Thymus (tissue), 11 donors: ENCODE data around the gene SAMD11. TPM values are rescaled to one million over a fixed set of nuclear protein-coding genes. Genes with fewer than 3 reads are reported as not detected.

Experiments
- DNase-seq, 9 donors: peaks; one replicate each; pipeline ENCODE4 v3.0.0-alpha.2; 2013; ENCODE audit warnings: low spot score in 9 of 9, low read depth in 6 of 9, missing footprints in 1 of 9
- H3K27ac ChIP-seq, 2 donors: one replicate each; pipeline ENCODE4 v1.5.1; 2013; ENCODE audit warnings: control low read depth in 1 of 2, low read depth in 1 of 2, low read length in 1 of 2, mild to moderate bottlenecking in 1 of 2, moderate library complexity in 1 of 2
- H3K27me3 ChIP-seq, 2 donors: one replicate each; pipeline ENCODE4 v1.5.1; 2013; ENCODE audit warnings: low read length in 1 of 2; ENCODE audit not compliant: control insufficient read depth in 2 of 2, insufficient read depth in 1 of 2
- H3K36me3 ChIP-seq, 2 donors: one replicate each; pipeline ENCODE4 v1.5.1; 2013; ENCODE audit warnings: low read length in 1 of 2, mild to moderate bottlenecking in 1 of 2, moderate library complexity in 1 of 2; ENCODE audit not compliant: control insufficient read depth in 2 of 2, insufficient read depth in 2 of 2
- H3K4me1 ChIP-seq, 2 donors: one replicate each; pipeline ENCODE4 v1.5.1; 2013; ENCODE audit warnings: low read length in 2 of 2; ENCODE audit not compliant: control insufficient read depth in 2 of 2, insufficient read depth in 2 of 2
- H3K4me3 ChIP-seq, 2 donors: one replicate each; pipeline ENCODE4 v1.5.1; 2013; ENCODE audit warnings: low read length in 2 of 2, control low read depth in 1 of 2, mild to moderate bottlenecking in 1 of 2
- H3K9me3 ChIP-seq, 2 donors: one replicate each; pipeline ENCODE4 v1.5.1; 2013; ENCODE audit warnings: low read length in 1 of 2, mild to moderate bottlenecking in 1 of 2; ENCODE audit not compliant: control insufficient read depth in 2 of 2, insufficient read depth in 1 of 2
- WGBS: extraction: QIAGEN DNeasy Blood & Tissue Kit; methylation state at CpG from one replicate; pipeline ENCODE4 v1.1.7; 2013; 5-methylcytosine and 5-hydroxymethylcytosine counted together
- polyA plus RNA-seq: library from polyadenylated mRNA; stranded (reverse); fragments of 200-250 nt; gene quantifications from one replicate; pipeline ENCODE4 v1.2.3, GENCODE V29; 2013
- total RNA-seq: library from RNA; stranded (reverse); fragments of 120-200 nt; gene quantifications from one replicate; pipeline ENCODE4 v1.2.4, GENCODE V29; 2013
- donor health status: healthy.

SAMD11 gene
- total and polyA plus RNA-seq, 2 donors = 0.38 to 1.7 TPM

DNA sequence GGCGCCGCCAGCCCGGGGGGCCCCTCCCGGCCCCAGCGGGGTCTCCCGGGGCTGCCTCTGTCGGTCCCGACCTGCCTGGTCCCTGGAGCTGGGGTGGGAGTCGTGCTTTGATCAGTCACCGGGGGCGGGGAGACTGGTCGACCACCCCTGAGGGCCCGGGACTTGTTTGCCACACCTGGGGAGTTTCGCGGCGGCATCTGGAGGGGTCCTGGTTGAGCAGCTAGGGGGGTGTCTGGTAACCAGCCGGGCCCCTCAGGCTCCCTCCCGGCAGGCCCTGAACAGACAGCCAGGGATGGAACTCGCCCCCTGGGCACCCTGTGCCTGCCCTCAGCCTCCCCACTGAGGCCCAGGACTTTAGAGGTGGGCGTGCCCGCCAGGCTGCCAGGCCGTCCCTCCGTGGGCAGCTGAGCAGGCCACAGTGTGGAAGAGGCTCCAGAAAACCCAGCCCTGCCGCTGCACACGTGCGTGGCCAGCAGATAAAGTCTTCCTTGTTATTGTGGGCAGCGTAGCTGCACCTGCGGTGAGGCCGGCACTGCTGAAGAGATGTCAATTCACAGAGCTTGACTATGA, 13.3 kb upstream of the SAMD11 start:
- WGBS = 16% methylated on average over 29 of the region's 29 CpGs
- H3K4me1 ChIP-seq = peaks cover 6 to 46% of the 10 kb centered on the region in 2 donors
- no peak overlapping the region for H3K27ac ChIP-seq
- H3K36me3 ChIP-seq = no peaks in the 10 kb centered on the region
- no peaks in the 10 kb centered on the region for H3K9me3 ChIP-seq
- peaks cover 31 to 75% of the 10 kb centered on the region in 2 donors for H3K27me3 ChIP-seq
- no peak for DNase-seq
- no peak overlapping the region for H3K4me3 ChIP-seq

DNA sequence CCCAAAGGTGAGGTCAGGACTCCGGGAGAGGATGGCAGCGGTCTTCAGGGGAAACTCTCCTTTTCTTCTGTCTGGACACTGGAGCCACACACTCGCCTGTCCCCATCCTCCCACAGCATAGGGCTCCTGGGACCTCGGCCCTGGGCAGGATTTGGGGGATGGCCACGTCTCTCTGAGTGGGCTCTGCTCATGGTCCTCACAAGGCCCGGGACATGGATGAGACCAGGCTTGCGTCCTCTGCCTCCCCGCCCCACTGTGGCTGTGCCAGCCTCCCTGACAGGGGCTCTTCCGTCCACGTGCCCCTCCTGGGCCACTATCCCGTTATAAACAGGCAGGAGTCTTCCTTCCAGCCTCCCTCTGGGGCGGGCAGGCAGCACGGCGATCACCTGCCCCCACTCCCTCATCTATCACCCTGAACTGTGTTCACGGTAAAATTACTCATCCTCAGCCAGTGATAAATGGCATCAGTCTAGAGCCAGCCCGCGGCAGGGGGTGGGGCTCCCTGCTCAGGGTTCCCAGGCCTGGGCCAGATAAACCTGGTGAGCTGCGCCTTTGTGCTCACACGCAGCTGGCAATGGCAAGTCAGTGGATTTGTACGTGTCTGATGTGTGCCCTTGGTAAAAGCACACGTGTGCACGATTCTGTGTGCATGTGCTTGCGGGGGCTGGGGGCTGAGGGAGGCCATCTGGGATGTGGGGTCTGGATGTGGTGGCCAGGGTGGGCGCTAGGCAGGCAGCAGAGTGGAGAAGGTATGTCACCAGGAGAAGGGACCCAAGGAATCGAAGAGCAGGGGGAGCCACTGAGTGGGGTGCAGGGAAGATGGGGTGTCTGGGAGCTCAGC, 12.6 kb upstream of the SAMD11 start:
- DNase-seq = peak in 1 of 9 donors; percentile 45
- Histone ChIP-seq H3K4me3 (no peak overlapping the region), H3K9me3 (no peaks in the 10 kb centered on the region), H3K27me3 (peaks cover 26 to 75% of the 10 kb centered on the region in 2 donors), H3K4me1 (peaks cover 6 to 41% of the 10 kb centered on the region in 2 donors), H3K36me3 (no peaks in the 10 kb centered on the region), H3K27ac (no peak overlapping the region)
- 65% methylated on average over 25 of the region's 25 CpGs for WGBS

DNA sequence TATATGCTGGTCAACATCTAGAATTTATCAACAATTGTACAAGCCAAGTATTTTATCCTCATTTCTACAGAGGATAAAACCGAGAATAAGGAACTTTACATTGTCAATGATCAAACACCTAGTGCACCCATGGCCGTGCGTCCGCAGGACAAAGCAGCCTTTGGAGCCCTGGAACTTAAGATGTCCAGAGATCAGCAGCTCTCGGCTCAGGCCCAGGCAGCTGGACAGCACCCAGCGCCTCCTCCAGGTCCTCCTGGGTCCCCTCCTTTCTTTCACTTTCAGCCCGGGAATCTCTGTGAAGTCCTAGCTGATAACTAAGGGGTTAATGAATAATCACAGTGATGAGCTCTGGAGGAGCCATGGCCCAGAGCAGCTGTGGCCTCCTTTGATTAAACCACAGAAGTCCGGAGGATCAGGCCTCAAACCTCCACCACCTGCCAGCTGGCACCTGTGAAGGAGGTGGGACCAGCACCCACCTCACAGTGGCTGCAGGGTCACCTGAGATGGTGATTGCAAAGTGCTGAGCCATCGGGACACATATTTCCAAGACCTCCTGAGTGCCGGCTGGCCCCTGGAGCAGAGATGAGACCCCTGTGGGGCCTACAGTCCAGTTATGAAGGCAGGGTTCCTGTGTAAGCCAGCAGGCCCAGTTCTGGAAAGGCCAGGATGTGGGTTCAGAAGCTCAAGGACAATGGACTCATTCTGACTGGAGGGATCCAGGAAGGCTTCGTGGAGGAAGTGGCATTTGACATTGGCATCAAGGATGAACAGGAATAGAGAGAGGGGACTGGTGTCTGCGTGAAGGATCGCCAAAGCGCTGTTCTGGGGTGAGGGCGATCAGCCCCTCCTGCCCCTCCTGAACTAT, 11.6 kb upstream of the SAMD11 start:
- H3K36me3 ChIP-seq = no peaks in the 10 kb centered on the region
- H3K4me1 ChIP-seq = peaks cover 6 to 33% of the 10 kb centered on the region in 2 donors
- no peak overlapping the region for H3K4me3 ChIP-seq
- peaks cover 26 to 74% of the 10 kb centered on the region in 2 donors for H3K27me3 ChIP-seq
- H3K27ac ChIP-seq = peak overlapping the region in 1 of 2 donors; percentile 26
- DNase-seq = no peak
- no peaks in the 10 kb centered on the region for H3K9me3 ChIP-seq
- WGBS = 53% methylated on average over 15 of the region's 15 CpGs

DNA sequence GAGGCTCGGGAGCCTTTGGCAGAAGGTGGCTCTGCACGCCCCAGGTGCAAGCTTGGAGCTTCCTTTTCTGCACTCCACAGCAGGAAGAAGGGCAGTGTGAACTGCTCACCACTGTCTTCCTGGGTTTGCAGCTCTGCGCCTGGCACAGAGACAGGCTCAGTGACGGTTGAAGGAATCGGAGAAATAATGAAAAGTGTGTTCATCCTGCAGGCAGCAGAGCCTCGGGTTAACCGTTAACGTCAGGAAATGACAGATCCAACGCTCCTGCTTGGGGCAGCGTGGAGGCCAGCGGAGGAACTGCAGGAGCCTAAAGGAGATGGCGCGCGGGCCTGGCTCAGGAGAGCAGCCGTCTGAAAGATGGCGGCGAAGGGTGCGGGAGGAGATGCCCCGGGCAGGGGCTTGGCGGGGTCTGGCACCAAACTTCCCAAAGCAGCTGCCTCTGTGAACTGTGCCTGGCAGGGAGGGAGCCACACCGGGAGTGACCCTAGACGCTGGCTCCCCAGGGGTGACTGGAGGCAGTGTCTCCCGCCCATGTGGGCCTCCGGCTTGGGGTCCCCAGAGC, 10.9 kb upstream of the SAMD11 start:
- Histone ChIP-seq H3K4me3 (no peak overlapping the region), H3K27me3 (peaks cover 26 to 74% of the 10 kb centered on the region in 2 donors), H3K36me3 (no peaks in the 10 kb centered on the region), H3K27ac (peak overlapping the region in 1 of 2 donors; percentile 11), H3K4me1 (peaks cover 6 to 33% of the 10 kb centered on the region in 2 donors), H3K9me3 (no peaks in the 10 kb centered on the region)
- peak in 1 of 9 donors; percentile 35 for DNase-seq
- 35% methylated on average over 24 of the region's 24 CpGs for WGBS

DNA sequence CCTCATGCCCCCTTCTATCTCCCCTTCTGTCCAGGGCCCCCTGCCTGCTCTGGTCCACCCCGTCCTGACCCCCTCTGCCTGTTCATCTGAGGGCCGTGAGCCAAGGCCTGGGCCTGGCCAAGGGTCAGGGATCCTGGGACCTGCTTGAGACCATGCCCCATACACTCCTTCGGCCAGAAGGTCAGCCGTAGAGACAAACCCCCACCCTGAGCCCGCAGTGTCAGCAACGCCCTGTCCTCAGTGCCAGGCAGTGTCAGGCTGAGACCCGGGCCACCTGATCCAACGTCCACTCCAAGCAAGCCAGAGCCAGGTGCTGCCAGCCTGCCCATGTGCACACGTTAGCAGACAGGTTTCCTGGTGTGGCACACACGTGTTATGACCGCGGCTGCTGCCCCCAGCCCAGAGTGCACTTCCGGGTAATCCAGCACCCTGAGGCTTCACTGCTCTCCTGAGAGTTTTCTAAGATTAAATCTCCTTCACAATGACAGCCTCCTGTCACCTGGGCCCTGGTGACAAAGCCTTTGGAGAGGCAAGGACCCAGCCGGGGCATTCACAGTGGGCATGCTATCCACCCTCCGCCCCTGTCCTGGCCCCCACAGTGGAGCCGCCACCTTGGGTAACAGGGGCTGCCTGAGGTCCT, 10.1 kb upstream of the SAMD11 start:
- no peak for DNase-seq
- 82% methylated on average over 16 of the region's 16 CpGs for WGBS

DNA sequence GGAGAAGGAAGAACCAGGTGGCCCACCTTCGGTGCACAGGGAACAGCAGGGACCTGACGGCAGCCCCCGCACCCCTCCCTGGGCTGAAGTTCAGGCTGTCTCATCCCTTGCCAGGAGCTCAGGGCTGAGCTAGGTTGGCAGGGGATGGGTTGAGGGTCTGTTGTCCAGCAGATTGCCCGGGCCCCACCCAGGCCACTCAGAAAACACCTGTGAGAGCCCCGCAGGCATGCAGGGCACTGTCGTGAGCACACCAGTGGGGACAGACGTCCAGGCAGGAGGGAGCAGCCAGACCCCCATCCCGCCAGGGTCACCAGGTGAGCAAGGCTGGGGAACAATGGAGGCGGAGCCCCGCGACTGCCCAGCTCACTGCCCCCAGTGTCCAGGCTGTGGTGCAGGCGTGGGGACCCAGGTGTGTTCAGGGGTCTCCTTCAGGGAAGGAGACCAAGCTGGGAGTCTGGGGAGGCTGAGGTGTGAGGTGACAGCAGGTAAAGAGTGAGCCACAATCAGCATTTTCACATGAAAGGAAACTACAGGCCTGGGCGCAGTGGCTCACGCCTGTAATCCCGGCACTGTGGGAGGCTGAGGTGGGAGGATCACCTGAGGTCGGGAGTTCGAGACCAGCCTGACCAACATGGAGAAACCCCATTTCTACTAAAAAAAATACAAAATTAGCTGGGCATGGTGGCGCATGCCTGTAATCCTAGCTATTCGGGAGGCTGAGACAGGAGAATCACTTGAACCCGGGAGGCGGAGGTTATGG, 9.4 kb upstream of the SAMD11 start:
- Histone ChIP-seq H3K27ac (no peak overlapping the region), H3K27me3 (peaks cover 27 to 84% of the 10 kb centered on the region in 2 donors), H3K9me3 (no peaks in the 10 kb centered on the region), H3K4me1 (peaks cover 6 to 33% of the 10 kb centered on the region in 2 donors), H3K4me3 (no peak overlapping the region), H3K36me3 (no peaks in the 10 kb centered on the region)
- WGBS = 93% methylated on average over 21 of the region's 21 CpGs
- DNase-seq = no peak

More for the DNA sequence above, 10.1 kb upstream of the SAMD11 start:
- no peaks in the 10 kb centered on the region for H3K36me3 ChIP-seq
- no peaks in the 10 kb centered on the region for H3K9me3 ChIP-seq
- peaks cover 26 to 77% of the 10 kb centered on the region in 2 donors for H3K27me3 ChIP-seq
- no peak overlapping the region for H3K4me3 ChIP-seq
- no peak overlapping the region for H3K27ac ChIP-seq
- peaks cover 6 to 33% of the 10 kb centered on the region in 2 donors for H3K4me1 ChIP-seq

DNA sequence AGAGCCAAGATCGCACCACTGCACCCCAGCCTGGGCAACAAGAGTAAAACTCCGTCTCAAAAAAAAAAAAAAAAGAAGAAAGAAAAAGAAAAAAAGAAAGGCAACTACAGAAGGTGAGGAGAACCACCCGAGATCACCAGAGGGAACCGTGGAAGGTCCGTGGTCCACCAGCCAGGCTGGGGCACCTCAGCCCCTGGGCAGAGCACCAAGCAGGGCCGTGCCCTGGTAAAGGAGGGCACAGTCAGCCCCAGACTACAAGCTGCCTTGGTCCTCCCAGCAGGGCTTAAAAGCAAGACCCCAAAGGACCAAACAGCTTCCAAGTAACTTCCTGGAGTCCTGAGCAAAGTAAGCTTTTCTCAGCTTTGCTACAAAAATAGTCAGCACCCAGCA, 8.8 kb upstream of the SAMD11 start:
- DNase-seq = no peak
- Histone ChIP-seq H3K4me3 (no peak overlapping the region), H3K4me1 (peaks cover 6 to 33% of the 10 kb centered on the region in 2 donors), H3K9me3 (no peaks in the 10 kb centered on the region), H3K27me3 (peaks cover 30 to 87% of the 10 kb centered on the region in 2 donors), H3K36me3 (no peaks in the 10 kb centered on the region), H3K27ac (no peak overlapping the region)
- 94% methylated on average over 6 of the region's 6 CpGs for WGBS
